ENCODE results near the gene NLRC3.

DNA sequence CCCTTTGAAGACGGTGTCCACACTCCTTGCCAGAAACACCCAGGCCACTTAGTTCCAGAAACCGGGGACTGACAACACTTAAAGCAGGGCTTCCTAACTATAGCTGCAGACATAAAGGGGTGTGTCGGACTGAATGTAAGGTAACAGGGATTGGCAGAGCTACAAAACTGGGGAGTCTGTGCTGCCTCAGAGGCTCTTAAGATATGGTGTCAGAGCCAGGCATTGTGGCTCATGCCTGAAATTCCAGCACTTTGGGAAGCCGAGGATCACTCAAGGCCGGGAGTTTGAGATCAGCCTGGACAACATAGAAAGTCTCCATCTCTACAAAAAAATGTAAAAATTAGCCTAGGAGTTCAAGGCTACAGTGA lies 14.2 kb upstream of the NLRC3 start:
- TF ChIP-seq, protein P1, sequence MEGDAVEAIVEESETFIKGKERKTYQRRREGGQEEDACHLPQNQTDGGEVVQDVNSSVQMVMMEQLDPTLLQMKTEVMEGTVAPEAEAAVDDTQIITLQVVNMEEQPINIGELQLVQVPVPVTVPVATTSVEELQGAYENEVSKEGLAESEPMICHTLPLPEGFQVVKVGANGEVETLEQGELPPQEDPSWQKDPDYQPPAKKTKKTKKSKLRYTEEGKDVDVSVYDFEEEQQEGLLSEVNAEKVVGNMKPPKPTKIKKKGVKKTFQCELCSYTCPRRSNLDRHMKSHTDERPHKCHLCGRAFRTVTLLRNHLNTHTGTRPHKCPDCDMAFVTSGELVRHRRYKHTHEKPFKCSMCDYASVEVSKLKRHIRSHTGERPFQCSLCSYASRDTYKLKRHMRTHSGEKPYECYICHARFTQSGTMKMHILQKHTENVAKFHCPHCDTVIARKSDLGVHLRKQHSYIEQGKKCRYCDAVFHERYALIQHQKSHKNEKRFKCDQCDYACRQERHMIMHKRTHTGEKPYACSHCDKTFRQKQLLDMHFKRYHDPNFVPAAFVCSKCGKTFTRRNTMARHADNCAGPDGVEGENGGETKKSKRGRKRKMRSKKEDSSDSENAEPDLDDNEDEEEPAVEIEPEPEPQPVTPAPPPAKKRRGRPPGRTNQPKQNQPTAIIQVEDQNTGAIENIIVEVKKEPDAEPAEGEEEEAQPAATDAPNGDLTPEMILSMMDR (IDR thresholded peaks at IDR 0.05), result no peak
- no peak for TF ChIP-seq POLR2A (IDR thresholded peaks at IDR 0.05)
